Mesendoderm (in vitro differentiated cells): Measurements from ENCODE around the gene YY1AP1.
"Not testable (repeated sequence)": the region's sequence is repeated elsewhere in the genome, so short reads cannot be mapped to it uniquely, and the experiment has no call there.

ENCODE experiments used
- DNase-seq: peaks from one replicate; pipeline ENCODE4 v3.0.0; 2013
- H2AK5ac ChIP-seq: 2 replicates; pipeline ENCODE4 v1.6.1; 2013; ENCODE audit warnings: low read length, inconsistent platforms
- H2BK120ac ChIP-seq: 2 replicates; pipeline ENCODE4 v1.6.1; 2013; ENCODE audit warnings: low read depth, mild to moderate bottlenecking, low read length, moderate library complexity, mixed read lengths
- H2BK15ac ChIP-seq: replicated peaks from 2 replicates; pipeline ENCODE4 v1.6.1; 2013; ENCODE audit warnings: low read depth, mild to moderate bottlenecking, moderate library complexity
- H2BK5ac ChIP-seq: 2 replicates; pipeline ENCODE4 v1.6.1; 2013; ENCODE audit warnings: low read length, inconsistent platforms
- H3K18ac ChIP-seq: 2 replicates; pipeline ENCODE4 v1.6.1; 2013; ENCODE audit warnings: mild to moderate bottlenecking, low read length, mixed read lengths
- H3K23ac ChIP-seq: one replicate; pipeline ENCODE4 v1.6.1; 2013; ENCODE audit warnings: low read length
- H3K27ac ChIP-seq: 2 replicates; pipeline ENCODE4 v1.5.1; 2013; ENCODE audit warnings: low read depth, mild to moderate bottlenecking, inconsistent platforms, low read length, moderate library complexity
- H3K27me3 ChIP-seq: 2 replicates; pipeline ENCODE4 v1.6.1; 2013; ENCODE audit warnings: low read length, control low read depth, mild to moderate bottlenecking, inconsistent platforms; ENCODE audit not compliant: insufficient read depth, poor library complexity
- H3K36me3 ChIP-seq: 2 replicates; pipeline ENCODE4 v1.6.1; 2013; ENCODE audit warnings: low read length, inconsistent platforms; ENCODE audit not compliant: control insufficient read depth, insufficient read depth
- H3K4ac ChIP-seq: one replicate; pipeline ENCODE4 v1.6.1; 2013; ENCODE audit warnings: low read depth, mild to moderate bottlenecking, low read length, moderate library complexity
- H3K4me1 ChIP-seq: 2 replicates; pipeline ENCODE4 v1.6.1; 2013; ENCODE audit warnings: low read depth, low read length, inconsistent platforms; ENCODE audit not compliant: control insufficient read depth
- H3K4me2 ChIP-seq: 2 replicates; pipeline ENCODE4 v1.6.1; 2013; ENCODE audit warnings: low read length
- H3K4me3 ChIP-seq: 2 replicates; pipeline ENCODE4 v1.5.1; 2013; ENCODE audit warnings: mild to moderate bottlenecking, low read length
- H3K56ac ChIP-seq: one replicate; pipeline ENCODE4 v1.6.1; 2013; ENCODE audit warnings: low read length
- H3K79me1 ChIP-seq: 2 replicates; pipeline ENCODE4 v1.6.1; 2013; ENCODE audit warnings: low read length, inconsistent platforms
- H3K79me2 ChIP-seq: 2 replicates; pipeline ENCODE4 v1.6.1; 2013; ENCODE audit warnings: mild to moderate bottlenecking, low read length; ENCODE audit not compliant: control insufficient read depth, insufficient read depth
- H3K9ac ChIP-seq: 2 replicates; pipeline ENCODE4 v1.6.1; 2013; ENCODE audit warnings: low read length, inconsistent platforms
- H4K5ac ChIP-seq: one replicate; pipeline ENCODE4 v1.6.1; 2013; ENCODE audit warnings: low read length
- H4K8ac ChIP-seq: one replicate; pipeline ENCODE4 v1.6.1; 2013; ENCODE audit warnings: low read depth, mild to moderate bottlenecking, control low read depth, low read length, moderate library complexity
- WGBS: extraction: QIAGEN DNeasy Blood & Tissue Kit; methylation state at CpG from one replicate; pipeline ENCODE4 v1.1.7; 2013; ENCODE audit warnings: low lambda C conversion rate, missing lambda C conversion rate; ENCODE audit not compliant: insufficient coverage; ENCODE audit errors: extremely low coverage; 5-methylcytosine and 5-hydroxymethylcytosine counted together

YY1AP1 gene

DNA sequence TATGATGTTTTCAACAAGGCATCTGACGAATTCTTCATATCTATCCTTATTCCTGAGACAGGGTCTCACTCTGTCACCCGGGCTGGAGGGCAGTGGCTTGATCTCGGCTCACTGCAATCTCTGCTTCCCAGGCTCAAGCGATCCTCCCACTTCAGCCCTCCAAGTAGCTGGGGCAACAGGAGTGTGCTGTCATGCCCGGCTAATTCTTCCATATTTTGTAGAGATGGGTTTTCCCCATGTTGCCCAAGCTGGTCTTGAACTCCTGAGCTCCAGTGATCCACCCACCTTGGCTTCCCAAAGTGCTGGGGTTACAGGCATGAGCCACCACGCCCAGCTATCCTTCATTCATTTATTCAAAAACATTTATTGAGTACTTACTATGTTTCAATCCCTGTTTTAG, 8.0 kb downstream of the YY1AP1 start:
- Histone ChIP-seq H3K56ac (no peak overlapping the region), H3K36me3 (peaks cover 4% of the 10 kb centered on the region), H2BK5ac (no peak overlapping the region), H3K4me1 (no peaks in the 10 kb centered on the region), H2BK120ac (no peak overlapping the region), H3K23ac (no peak overlapping the region), H4K8ac (no peak overlapping the region), H3K4ac (no peak overlapping the region), H3K18ac (no peak overlapping the region), H2BK15ac (no peak overlapping the region), H4K5ac (no peak overlapping the region), H2AK5ac (no peak overlapping the region), H3K79me1 (peaks cover 7% of the 10 kb centered on the region), H3K4me3 (no peak overlapping the region), H3K9ac (no peak overlapping the region), H3K4me2 (no peak overlapping the region), H3K27me3 (no peaks in the 10 kb centered on the region), H3K27ac (no peak overlapping the region), H3K79me2 (peaks cover 22% of the 10 kb centered on the region)
- no peak for DNase-seq
- WGBS = no CpG with 5 or more reads among the region's 6 CpGs

DNA sequence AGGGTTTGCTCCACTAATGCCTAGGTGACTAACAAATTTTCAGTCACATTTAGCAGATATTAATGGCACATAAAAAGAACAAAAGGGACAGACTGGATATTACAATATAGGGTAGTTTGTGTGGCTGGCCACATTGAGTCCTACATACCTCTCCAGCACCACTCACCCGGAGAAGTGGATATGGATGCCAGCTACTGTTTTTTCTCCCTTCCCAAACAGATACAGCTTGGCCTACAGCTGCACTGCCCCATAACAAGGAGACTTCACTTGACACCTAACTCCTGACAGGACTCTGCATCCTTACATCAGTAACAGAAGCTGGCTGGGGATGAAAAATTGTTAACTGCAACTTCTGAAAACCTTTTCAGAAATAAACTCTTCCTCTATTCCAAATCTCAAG, 9.6 kb downstream of the YY1AP1 start:
- peaks cover 14% of the 10 kb centered on the region for H3K79me2 ChIP-seq
- not testable (repeated sequence) for H3K56ac ChIP-seq, H3K4ac ChIP-seq, H3K79me1 ChIP-seq, H3K36me3 ChIP-seq, H2BK120ac ChIP-seq, H2BK5ac ChIP-seq, H4K5ac ChIP-seq, H3K18ac ChIP-seq, H2BK15ac ChIP-seq, H3K27me3 ChIP-seq, DNase-seq, H3K4me1 ChIP-seq, H3K4me3 ChIP-seq, H3K27ac ChIP-seq, H3K23ac ChIP-seq, H3K9ac ChIP-seq, H4K8ac ChIP-seq, H2AK5ac ChIP-seq, H3K4me2 ChIP-seq
- WGBS = no CpG with 5 or more reads among the region's 1 CpG

DNA sequence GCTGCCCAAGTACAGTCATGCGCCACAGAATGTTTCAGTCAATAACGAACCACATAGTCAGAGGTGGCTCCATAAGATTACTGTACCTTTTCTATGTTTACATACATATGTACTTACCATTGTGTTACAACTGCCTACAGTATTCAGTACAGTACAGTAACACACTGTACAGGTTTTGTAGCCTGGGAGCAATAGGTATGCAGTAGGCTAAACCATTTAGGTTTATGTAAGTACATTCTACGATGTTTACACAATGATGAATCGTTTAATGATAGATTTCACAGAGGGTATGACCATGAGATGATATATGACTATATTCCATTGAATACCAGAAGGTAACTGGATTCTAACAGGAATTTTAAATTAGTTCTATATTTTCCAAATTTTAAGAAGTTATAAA, 10.5 kb downstream of the YY1AP1 start:
- no peak for DNase-seq
- WGBS = no CpG with 5 or more reads among the region's 4 CpGs

DNA sequence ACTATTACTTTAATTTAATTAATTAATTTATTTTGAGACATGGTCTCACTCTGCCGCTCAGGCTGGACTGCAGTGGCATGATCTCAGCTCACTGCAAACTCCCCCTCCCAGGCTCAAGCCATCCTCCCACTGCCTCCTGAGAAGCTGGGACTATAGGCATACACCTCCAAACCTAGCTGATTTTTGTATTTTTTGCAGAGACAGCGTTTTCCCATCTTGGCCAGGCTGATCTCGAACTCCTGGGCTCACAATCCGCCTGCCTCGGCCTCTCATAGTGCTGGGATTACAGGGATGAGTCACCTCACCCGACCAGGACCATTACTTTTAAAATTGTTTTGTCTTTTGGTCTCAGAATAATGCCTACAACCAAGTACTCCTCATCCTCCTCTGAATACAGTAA, 15.6 kb downstream of the YY1AP1 start:
- Histone ChIP-seq H3K79me2 (no peaks in the 10 kb centered on the region), H3K9ac (no peak overlapping the region)

More for the DNA sequence above, 10.5 kb downstream of the YY1AP1 start:
- Histone ChIP-seq H3K23ac (no peak overlapping the region), H2AK5ac (no peak overlapping the region), H3K4me2 (no peak overlapping the region), H2BK5ac (no peak overlapping the region), H3K79me1 (peaks cover 5% of the 10 kb centered on the region), H3K9ac (no peak overlapping the region), H4K8ac (no peak overlapping the region), H3K4me3 (no peak overlapping the region), H3K27me3 (no peaks in the 10 kb centered on the region), H4K5ac (no peak overlapping the region), H3K4me1 (no peaks in the 10 kb centered on the region), H2BK120ac (no peak overlapping the region), H2BK15ac (no peak overlapping the region), H3K36me3 (peaks cover 7% of the 10 kb centered on the region), H3K27ac (no peak overlapping the region), H3K79me2 (peaks cover 4% of the 10 kb centered on the region), H3K56ac (no peak overlapping the region), H3K18ac (no peak overlapping the region), H3K4ac (no peak overlapping the region)

DNA sequence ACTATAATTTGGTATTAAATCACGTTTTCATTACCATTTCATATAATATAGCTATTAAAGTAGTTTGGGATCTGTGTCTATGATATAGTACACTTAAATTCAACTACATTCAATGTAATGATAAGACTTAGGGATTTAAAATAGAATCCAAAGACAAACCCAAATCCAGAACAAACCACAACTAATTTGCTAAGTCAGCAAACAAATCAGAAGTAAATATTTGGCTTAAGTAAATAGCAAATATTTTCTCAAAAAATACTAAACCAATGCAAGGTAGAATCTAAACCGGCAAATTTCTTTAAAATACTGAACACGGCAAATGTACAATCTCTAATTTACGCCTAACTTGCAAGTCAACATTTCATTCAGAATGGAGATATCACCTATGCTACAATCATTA, 16.8 kb downstream of the YY1AP1 start:
- H3K27ac ChIP-seq = no peak overlapping the region
- WGBS = no CpG with 5 or more reads among the region's 4 CpGs
- no peak overlapping the region for H3K4ac ChIP-seq
- no peaks in the 10 kb centered on the region for H3K79me2 ChIP-seq
- H3K9ac ChIP-seq = no peak overlapping the region
- DNase-seq = no peak
- no peak overlapping the region for H4K5ac ChIP-seq
- H3K36me3 ChIP-seq = peaks cover 10% of the 10 kb centered on the region
- H3K4me2 ChIP-seq = no peak overlapping the region
- H3K23ac ChIP-seq = no peak overlapping the region
- H3K18ac ChIP-seq = no peak overlapping the region
- no peak overlapping the region for H3K4me3 ChIP-seq
- no peak overlapping the region for H3K56ac ChIP-seq
- H2BK120ac ChIP-seq = no peak overlapping the region
- H4K8ac ChIP-seq = no peak overlapping the region
- H3K27me3 ChIP-seq = no peaks in the 10 kb centered on the region
- H2AK5ac ChIP-seq = no peak overlapping the region
- H2BK5ac ChIP-seq = no peak overlapping the region
- H2BK15ac ChIP-seq = no peak overlapping the region
- peaks cover 2% of the 10 kb centered on the region for H3K79me1 ChIP-seq
- no peaks in the 10 kb centered on the region for H3K4me1 ChIP-seq

More for the DNA sequence above, 15.6 kb downstream of the YY1AP1 start:
- Histone ChIP-seq H2AK5ac (no peak overlapping the region), H3K56ac (no peak overlapping the region), H3K4me1 (no peaks in the 10 kb centered on the region), H4K5ac (no peak overlapping the region), H3K27ac (no peak overlapping the region), H3K4me3 (no peak overlapping the region), H3K27me3 (no peaks in the 10 kb centered on the region), H3K23ac (no peak overlapping the region), H3K18ac (no peak overlapping the region), H3K4ac (no peak overlapping the region), H2BK120ac (no peak overlapping the region), H2BK5ac (no peak overlapping the region), H3K4me2 (no peak overlapping the region), H2BK15ac (no peak overlapping the region), H4K8ac (no peak overlapping the region), H3K36me3 (peaks cover 10% of the 10 kb centered on the region), H3K79me1 (peaks cover 2% of the 10 kb centered on the region)
- WGBS = no CpG with 5 or more reads among the region's 6 CpGs
- DNase-seq = no peak
